ENCODE data around the gene SYTL1.

Gene SYTL1

DNA sequence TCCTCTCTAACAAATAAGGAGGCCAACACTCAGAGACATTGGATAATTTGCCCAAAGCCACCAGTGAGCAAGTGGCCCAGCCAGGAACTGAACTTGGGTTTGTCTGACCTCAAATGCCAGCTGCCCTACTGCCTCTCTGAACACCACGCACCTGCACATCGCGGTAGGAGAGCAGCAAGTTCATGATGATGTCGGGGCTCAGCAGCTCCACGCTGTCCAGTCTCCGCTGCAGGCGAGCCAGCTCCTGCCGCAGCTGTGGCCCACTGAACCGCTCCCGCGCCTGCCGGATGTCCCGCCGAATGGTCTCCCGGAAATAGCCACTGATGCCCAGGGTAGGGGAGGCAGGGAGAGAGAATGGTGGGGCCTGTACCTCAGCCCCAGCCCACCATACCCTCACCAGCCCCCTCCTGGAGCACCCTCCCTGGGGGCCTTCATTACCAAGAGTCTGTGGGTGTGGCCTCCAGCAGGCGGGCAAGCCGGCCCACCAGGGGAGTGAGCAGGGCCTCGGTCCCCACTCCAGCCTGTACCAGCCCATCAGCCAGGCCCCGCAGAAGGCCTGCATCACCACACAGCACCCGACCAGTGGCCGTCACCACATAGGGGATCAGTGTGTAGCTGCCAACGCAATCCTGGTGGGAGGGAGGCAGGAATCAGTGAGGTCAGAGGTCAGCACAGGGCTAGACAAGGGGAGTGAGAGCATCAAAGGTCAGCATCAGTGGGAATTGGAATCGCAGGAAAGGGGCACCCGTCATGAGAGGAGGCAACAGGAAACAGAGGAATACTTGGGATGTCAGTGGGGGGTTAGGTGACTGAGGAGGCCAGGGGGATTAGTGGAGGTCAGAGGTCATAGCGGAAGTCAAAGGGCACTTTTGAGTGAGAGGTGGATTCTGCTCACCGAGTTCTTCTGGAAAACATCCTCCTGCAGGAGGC lies 22.2 kb downstream of the SYTL1 start:
- DNase-seq (ENCODE audit: low read depth in 2 of 2) = no peak

DNA sequence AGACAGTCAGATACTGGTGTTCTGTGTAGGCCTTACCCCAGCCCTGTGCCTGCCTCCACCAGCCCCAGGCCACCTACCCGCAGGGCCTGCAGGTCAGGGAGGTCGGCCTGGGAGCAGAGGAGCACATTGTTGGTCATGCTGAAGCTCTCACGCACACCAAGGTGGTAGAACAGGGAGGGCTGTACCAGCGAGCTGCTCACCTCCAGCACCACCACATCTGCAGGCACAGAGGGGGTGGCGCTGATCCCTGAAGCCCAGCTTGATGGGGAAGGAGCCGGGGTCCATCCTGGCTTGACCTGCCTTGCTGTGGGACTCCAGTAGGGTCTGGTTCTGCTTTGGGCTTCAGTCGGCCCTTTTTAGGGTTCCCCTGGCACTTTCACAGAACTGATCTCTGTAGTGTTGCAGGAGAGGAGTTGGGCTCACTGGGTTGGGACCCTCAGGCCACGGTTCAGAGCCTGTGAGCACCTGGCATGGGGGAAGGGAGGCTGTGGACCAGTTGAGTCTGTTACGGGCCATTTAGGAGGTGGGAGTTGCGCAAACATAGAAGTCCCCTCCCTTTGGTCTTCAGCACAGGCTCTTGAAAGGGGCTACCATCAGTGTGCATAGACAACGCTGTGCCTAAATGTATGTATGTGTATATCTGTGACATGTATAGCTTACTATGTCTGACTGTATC lies 23.0 kb downstream of the SYTL1 start:
- DNase-seq (ENCODE audit: low read depth in 2 of 2) = no peak

DNA sequence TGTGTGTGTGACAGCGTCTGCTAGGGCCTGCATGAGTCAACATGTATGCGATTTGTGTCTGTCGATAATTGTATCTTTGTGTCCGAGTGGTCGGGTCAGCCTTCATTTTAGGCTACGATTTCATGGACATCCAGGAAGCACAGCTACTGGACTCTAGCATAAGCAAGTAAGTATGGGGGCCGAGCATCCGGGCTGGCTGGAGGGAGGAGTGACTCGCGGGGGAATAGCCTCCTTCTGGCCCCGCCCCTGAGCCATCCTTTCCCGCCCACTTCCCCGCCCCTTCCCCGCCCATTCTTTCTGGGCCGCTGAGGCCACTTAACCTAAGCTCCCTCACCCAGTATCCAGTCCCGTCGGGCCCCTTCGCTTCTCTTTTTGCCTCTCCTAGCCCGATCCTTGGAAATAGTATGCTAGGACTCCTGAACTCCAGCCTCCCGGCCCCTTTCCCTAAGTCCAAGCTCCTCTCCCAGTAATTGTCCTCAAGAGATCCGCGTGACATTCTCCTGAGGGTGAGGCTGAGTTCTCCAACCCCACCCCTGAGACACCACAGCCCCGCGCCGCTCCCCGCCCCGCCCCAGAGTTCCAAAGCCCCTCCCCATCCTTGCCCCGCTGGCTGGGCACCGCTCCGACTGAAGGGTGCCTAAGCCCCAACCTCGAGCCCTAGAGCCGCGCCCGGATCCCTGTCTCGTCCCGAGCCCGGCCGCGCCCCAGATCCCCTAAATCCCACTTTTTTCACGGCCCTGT lies 23.7 kb downstream of the SYTL1 start:
- DNase-seq (ENCODE audit: low read depth in 2 of 2) = peak; percentile 67 to 74

- DNase-seq (ENCODE audit: low read depth in 2 of 2) = peak; percentile 40 to 67
These were observed 24.2 kb downstream of the SYTL1 start for GRCh38 chr1:27366113-27366410.

GRCh38 chr1:27366411-27367159 lies 24.8 kb downstream of the SYTL1 start, which contains the start of gene MAP3K6:
Gene MAP3K6, minus strand, starts transcription at chr1:27366961. Its CDS starts 364 bp downstream, at chr1:27366597.
- no peak for DNase-seq (ENCODE audit: low read depth in 2 of 2)

- DNase-seq (ENCODE audit: low read depth in 2 of 2) = no peak
These were observed 25.4 kb downstream of the SYTL1 start for GRCh38 chr1:27367160-27367650.

- no peak for DNase-seq (ENCODE audit: low read depth in 2 of 2)
These were observed 27.2 kb downstream of the SYTL1 start for GRCh38 chr1:27368869-27369582.

- no peak for DNase-seq (ENCODE audit: low read depth in 2 of 2)
These were observed 30.4 kb downstream of the SYTL1 start for GRCh38 chr1:27372022-27372807.

DNA sequence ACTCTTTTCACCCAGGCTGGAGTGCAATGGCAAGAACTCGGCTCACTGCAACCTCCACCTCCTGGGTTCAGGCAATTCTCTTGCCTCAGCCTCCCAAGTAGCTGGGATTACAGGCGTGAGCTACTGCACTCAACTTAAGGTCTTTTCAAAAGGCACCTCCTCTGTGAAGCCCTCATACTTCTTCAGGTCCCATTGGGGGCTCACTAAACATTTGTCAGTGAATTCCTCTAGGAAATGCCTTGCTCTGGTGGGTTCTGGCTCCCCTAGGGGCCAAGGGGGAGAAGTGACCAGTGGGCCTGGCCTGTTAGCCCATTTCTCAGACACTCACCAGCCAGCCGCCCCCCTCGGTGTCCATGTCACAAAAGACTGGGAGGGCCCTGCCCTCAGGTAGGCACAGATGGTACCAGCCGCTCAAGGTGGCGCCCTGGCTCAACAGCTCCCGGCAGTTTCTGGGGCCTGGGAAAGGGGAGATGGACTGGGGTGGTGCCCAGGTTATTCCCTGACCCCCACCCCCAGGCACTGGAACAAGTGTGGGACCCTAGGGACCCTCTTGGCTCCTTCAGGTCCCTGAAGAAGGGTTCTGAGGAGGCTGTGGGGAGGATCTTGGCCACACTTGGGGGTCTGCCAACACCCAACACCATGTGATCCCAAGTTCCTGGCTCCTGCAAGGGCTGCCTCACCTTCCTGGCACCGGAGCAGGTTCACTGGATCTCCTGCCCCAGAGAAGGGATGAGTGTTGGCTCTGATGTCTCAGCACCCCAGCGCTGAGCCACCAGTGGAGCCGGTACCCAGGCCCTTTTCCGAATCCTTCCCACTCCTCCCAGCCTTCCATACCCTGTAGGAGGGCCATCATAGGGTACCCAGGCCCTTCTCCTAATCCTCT lies 31.2 kb downstream of the SYTL1 start:
- no peak for DNase-seq (ENCODE audit: low read depth in 2 of 2)

GRCh38 chr1:27374362-27375086 lies 32.7 kb downstream of the SYTL1 start, which contains the start of gene FCN3:
Gene FCN3, minus strand, starts transcription at chr1:27374824. Its CDS starts 6 bp downstream, at chr1:27374818.
- no peak for DNase-seq (ENCODE audit: low read depth in 2 of 2)

DNA sequence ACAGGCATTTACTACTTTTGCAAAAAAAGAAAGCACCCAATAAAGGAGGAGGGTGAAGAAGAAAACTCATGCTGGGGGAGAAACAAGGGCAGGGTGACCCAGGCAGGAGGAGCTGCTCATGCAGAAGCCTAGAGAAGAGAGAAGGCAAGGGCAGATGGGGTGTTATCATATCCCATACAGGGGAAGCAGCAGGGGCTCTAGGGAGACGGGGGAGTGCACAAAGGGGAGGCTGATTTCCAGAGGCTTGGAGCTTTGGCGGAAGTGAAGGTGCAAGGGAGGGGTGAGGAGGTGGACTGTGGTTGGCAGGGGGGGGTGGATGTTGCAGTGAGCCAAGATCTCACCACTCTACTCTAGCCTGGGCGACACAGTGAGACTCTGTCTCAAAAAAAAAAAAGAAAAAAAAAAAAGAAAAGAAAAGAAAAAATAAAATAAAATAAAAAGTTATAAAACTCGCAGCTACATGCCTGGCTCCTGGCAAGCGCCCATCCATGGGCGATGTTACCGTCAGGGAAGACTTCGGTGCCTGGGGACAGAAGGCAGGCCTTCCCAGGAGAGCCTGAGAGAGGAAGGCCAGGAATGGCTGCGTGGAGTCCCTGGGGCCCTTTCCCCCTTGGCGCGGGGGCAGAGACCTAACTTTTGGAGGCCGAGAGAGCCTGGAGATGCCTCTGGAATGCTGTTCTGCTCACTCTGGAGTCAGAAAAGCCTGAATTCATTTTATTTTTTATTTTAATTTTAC lies 36.1 kb downstream of the SYTL1 start:
- no peak for DNase-seq (ENCODE audit: low read depth in 2 of 2)

GRCh38 chr1:27379564-27380122 lies 37.8 kb downstream of the SYTL1 start:
- no peak for DNase-seq (ENCODE audit: low read depth in 2 of 2)

- DNase-seq (ENCODE audit: low read depth in 2 of 2) = no peak
These were observed 38.4 kb downstream of the SYTL1 start for GRCh38 chr1:27380224-27380623.

GRCh38 chr1:27380766-27381733 lies 39.2 kb downstream of the SYTL1 start:
- DNase-seq (ENCODE audit: low read depth in 2 of 2) = no peak

DNA sequence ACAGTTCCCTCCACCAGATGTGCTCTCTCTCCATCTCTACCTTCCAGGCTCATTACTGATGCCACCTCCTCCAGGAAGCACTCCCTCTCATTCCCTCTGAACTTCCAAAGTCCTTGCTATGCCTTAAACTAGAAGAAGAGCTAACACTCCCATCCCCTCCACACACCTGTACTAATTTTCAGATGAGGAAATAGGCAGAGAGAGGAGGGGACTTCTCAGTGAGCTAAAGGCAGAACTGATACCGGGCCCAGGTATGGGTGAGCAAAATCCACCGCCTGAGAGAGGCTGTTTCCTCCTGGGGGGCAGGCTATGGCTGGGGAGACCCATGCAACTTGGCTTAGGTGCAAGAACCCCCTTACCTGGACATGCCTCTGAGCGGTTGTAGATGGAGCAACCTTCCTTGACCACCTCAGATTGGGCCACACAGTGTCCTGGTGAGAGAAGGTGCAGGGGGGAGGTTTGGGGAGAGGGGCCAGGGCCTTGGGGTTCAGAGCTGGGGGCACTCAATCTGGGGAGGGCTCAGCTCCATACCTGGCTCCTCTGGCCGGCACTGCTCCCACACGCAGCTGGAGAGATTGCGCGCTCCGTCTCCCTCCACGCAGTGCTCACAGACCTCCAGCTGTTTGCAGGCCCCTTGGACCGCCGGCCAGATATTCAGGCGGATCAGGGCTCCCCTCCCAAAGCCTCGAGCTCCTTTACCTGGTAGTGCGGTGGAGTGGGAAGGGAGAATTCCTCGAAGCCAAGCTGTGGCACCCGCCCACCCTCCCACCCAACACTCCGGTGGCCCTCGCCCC lies 40.3 kb downstream of the SYTL1 start:
- no peak for DNase-seq (ENCODE audit: low read depth in 2 of 2)

Data from stimulated activated CD4-positive, alpha-beta T cell treated with anti-CD3 and anti-CD28 coated beads, Interleukin-1b, Interleukin-23, amount 100 ng/mL, for 4 hours (primary cell).